ENCODE measurements around the gene BHLHE23. TPM values are rescaled to one million over a fixed set of nuclear protein-coding genes. Genes with fewer than 3 reads are reported as not detected.

The BHLHE23 gene
- total RNA-seq, 4 donors from 2014 or later = not detected

DNA sequence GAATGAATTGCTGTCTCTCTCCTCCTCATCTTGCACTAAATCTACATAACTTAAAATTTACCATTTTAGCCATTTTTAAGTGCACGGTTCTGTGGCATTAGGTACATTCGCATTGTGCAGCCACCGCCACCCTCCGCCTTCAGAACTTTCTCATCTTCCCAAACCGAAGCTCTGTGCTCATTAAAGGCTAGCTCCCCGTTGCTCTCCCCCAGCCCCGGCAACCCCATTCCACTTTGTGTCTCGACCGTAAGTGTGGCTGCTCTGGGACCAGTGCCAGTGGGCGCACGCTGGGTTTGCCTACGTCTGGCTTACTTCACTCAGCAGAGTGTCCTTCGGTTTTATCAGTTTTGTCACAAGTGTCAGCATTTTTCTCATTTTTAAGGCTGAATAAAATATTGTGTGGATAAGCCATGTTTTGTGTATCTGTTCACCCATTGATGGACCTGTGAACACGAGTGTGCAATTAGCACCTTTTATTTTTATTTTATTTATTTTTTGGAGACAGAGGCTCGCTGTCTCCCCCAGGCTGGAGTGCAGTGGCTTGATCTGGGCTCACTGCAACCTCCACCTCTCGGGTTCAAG, 37.5 kb downstream of the BHLHE23 start:
- peaks cover 0 to 17% (median 6%) of the 10 kb centered on the region in 4 donors for H3K4me1 ChIP-seq
- peaks cover 0 to 49% of the 10 kb centered on the region in 2 donors for H3K27me3 ChIP-seq

GRCh38 chr20:62968378-62969178, 38.2 kb downstream of the BHLHE23 start:
- peaks cover 0 to 20% (median 0%) of the 10 kb centered on the region in 3 donors for H3K36me3 ChIP-seq
- no peak overlapping the region for H3K4me3 ChIP-seq
- WGBS, 2 donors = 76 to 79% methylated on average over 17 to 21 of the region's 21 CpGs
- no peak for DNase-seq (ENCODE audit: low spot score in 2 of 2)
- peaks cover 0 to 14% (median 6%) of the 10 kb centered on the region in 4 donors for H3K4me1 ChIP-seq
- H3K27me3 ChIP-seq = peaks cover 0 to 43% of the 10 kb centered on the region in 2 donors
- TF ChIP-seq CTCF (IDR thresholded peaks at IDR 0.05) (no peak), POLR2A (IDR thresholded peaks at IDR 0.05) (no peak), EP300 (IDR thresholded peaks at IDR 0.05) (no peak)
- no peaks in the 10 kb centered on the region for H3K9me3 ChIP-seq
- H3K27ac ChIP-seq = no peak overlapping the region

More for the DNA sequence above, 37.5 kb downstream of the BHLHE23 start:
- TF ChIP-seq EP300 (IDR thresholded peaks at IDR 0.05) (no peak), CTCF (IDR thresholded peaks at IDR 0.05) (no peak), POLR2A (IDR thresholded peaks at IDR 0.05) (no peak)
- Histone ChIP-seq H3K9me3 (no peaks in the 10 kb centered on the region), H3K4me3 (no peak overlapping the region), H3K27ac (no peak overlapping the region), H3K36me3 (peaks cover 0 to 13% (median 0%) of the 10 kb centered on the region in 3 donors)
- no peak for DNase-seq (ENCODE audit: low spot score in 2 of 2)
- WGBS, 2 donors = 57 to 58% methylated on average over 16 of the region's 16 CpGs

GRCh38 chr20:62967628-62968351, 39.0 kb downstream of the BHLHE23 start:
- Histone ChIP-seq H3K36me3 (peaks cover 0 to 28% (median 0%) of the 10 kb centered on the region in 3 donors), H3K4me3 (no peak overlapping the region), H3K9me3 (no peaks in the 10 kb centered on the region), H3K4me1 (peaks cover 0 to 7% (median 4%) of the 10 kb centered on the region in 4 donors), H3K27me3 (peaks cover 0 to 35% of the 10 kb centered on the region in 2 donors), H3K27ac (no peak overlapping the region)
- no peak for TF ChIP-seq EP300 (IDR thresholded peaks at IDR 0.05)
- TF ChIP-seq CTCF (IDR thresholded peaks at IDR 0.05) = no peak
- no peak for TF ChIP-seq POLR2A (IDR thresholded peaks at IDR 0.05)
- WGBS, 2 donors = 90 to 93% methylated on average over 25 to 27 of the region's 27 CpGs
- DNase-seq (ENCODE audit: low spot score in 2 of 2) = no peak

GRCh38 chr20:62967149-62967501, 39.6 kb downstream of the BHLHE23 start:
- H3K27ac ChIP-seq = no peak overlapping the region
- H3K4me3 ChIP-seq = no peak overlapping the region
- DNase-seq (ENCODE audit: low spot score in 2 of 2) = no peak
- peaks cover 0 to under 1% (median 0%) of the 10 kb centered on the region in 4 donors for H3K4me1 ChIP-seq
- H3K27me3 ChIP-seq = peaks cover 0 to 28% of the 10 kb centered on the region in 2 donors
- 86 to 92% methylated on average over 4 of the region's 6 CpGs for WGBS, 2 donors
- peaks cover 0 to 33% (median 0%) of the 10 kb centered on the region in 3 donors for H3K36me3 ChIP-seq
- no peaks in the 10 kb centered on the region for H3K9me3 ChIP-seq
- no peak for TF ChIP-seq CTCF (IDR thresholded peaks at IDR 0.05)
- TF ChIP-seq POLR2A (IDR thresholded peaks at IDR 0.05) = no peak

Data from tibial nerve (tissue), 4 donors.